Measurements from ENCODE around the gene SOX18. TPM values are rescaled to one million over a fixed set of nuclear protein-coding genes. Genes with fewer than 3 reads are reported as not detected.
A peak's percentile ranks its signal among the peaks of the same experiment; 100 is the strongest.

The SOX18 gene
- total and polyA plus RNA-seq, 2 of the 13 experiments (the other 11 are each of a cell fraction or from before 2014, with no cell fraction given), result 1.6 to 1.9 TPM

DNA sequence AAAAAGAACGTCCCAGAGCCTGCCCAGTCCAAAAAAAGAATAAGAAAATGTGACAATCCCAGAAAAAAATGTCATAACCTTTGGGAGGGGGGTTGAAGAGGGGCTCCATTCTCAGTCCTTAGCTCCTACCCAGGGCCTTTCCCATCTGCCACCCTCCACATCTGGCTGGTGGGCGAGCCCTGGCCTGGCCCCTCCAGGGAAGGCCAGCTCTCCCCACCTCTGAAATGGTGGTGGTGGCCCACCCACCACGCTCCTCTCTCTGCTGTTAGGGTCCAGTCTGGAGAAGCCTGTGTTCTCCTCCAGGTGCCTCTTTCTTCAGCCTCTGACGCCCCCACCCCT lies 29.5 kb upstream of the SOX18 start (continued):
- TF ChIP-seq ZNF572 (CRISPR knock-in tag; IDR thresholded peaks at IDR 0.05) (no peak), ZNF788 (CRISPR knock-in tag; IDR thresholded peaks at IDR 0.05; ENCODE audit: borderline replicate concordance) (peak; percentile 14; the same call in 1 of the 2 replicates), ZFP36L2 (CRISPR knock-in tag; IDR thresholded peaks at IDR 0.05) (no peak), ZNF20 (CRISPR knock-in tag; IDR thresholded peaks at IDR 0.05) (0 out of 2 replicates have a peak, but pooled peaks have one; percentile 43)
- TF ChIP-seq, protein P1, sequence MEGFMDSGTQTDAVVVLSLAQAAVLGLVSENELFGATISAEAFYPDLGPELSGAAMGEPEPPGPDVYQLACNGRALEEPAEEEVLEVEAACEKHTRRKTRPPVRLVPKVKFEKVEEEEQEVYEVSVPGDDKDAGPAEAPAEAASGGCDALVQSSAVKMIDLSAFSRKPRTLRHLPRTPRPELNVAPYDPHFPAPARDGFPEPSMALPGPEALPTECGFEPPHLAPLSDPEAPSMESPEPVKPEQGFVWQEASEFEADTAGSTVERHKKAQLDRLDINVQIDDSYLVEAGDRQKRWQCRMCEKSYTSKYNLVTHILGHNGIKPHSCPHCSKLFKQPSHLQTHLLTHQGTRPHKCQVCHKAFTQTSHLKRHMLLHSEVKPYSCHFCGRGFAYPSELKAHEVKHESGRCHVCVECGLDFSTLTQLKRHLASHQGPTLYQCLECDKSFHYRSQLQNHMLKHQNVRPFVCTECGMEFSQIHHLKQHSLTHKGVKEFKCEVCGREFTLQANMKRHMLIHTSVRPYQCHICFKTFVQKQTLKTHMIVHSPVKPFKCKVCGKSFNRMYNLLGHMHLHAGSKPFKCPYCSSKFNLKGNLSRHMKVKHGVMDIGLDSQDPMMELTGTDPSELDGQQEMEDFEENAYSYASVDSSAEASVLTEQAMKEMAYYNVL (CRISPR knock-in tag; IDR thresholded peaks at IDR 0.05; ENCODE audit: borderline replicate concordance), result peak; percentile 37; the same call in 1 of the 2 replicates
- TF ChIP-seq, protein P2, sequence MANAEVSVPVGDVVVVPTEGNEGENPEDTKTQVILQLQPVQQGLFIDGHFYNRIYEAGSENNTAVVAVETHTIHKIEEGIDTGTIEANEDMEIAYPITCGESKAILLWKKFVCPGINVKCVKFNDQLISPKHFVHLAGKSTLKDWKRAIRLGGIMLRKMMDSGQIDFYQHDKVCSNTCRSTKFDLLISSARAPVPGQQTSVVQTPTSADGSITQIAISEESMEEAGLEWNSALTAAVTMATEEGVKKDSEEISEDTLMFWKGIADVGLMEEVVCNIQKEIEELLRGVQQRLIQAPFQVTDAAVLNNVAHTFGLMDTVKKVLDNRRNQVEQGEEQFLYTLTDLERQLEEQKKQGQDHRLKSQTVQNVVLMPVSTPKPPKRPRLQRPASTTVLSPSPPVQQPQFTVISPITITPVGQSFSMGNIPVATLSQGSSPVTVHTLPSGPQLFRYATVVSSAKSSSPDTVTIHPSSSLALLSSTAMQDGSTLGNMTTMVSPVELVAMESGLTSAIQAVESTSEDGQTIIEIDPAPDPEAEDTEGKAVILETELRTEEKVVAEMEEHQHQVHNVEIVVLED (CRISPR knock-in tag; IDR thresholded peaks at IDR 0.05; ENCODE audit: borderline replicate concordance), result peak; percentile 45; the same call in 1 of the 2 replicates
- TF ChIP-seq, protein P3, sequence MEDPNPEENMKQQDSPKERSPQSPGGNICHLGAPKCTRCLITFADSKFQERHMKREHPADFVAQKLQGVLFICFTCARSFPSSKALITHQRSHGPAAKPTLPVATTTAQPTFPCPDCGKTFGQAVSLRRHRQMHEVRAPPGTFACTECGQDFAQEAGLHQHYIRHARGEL (CRISPR knock-in tag; IDR thresholded peaks at IDR 0.05), result 0 out of 2 replicates have a peak, but pooled peaks have one; percentile 29

DNA sequence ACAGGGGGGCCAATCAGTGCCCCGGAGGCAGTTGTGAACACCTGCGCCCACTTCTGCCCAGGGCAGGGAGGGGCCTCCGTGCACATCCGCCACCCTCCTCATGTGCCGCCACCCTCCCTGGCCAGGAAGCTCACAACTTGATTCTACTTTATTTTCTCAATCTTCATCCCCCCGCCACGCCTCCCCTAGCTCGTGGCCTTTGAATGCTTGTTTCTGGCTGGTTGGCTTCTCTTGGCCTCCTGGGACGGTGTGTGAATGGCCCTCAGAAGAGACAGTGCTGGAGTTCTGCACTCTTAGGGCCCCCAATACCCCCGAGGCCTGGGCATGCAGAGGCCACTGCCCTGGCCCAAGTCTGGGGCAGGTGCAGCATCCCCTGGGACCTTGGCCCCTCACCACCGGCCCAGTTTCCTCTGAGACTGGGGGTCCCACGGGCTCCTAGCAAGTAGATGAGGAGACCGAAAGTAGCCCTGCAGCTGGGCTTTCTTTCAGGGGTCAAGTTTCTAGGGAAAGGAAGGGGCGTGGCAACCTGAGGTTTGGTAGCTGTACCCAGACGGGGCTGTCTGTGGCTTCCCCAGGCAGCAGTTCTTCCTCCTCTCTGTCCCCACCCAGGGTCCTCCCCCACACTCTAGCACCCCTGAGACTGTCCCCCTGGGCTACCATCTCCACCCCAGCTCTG lies 28.6 kb upstream of the SOX18 start:
- Histone ChIP-seq H3K27ac (ENCODE audit: extremely low read length, insufficient read depth, low read length) (no peak overlapping the region), H3K4me2 (ENCODE audit: low read depth, low read length) (peak overlapping the region; percentile 99), H3K27me3 (ENCODE audit: control insufficient read depth in 1 of 2, insufficient read depth in 2 of 2, low read length in 2 of 2) (peaks cover 0 to 3% of the 10 kb centered on the region in 2 experiments; a peak in 2 of 5 replicates), H3K9me3 (ENCODE audit: low read length) (no peaks in the 10 kb centered on the region), H3K4me3 (replicated peaks in 1 of 3; ENCODE audit: insufficient read depth in 1 of 3, low read depth in 2 of 3, low read length in 3 of 3) (peak overlapping the region in 1 of 3 experiments; percentile 89; a peak in 1 of 6 replicates), H3K4me1 (ENCODE audit: insufficient read depth, low read length) (peaks cover 46% of the 10 kb centered on the region), H3K79me2 (ENCODE audit: insufficient read depth, low read length) (no peaks in the 10 kb centered on the region), H4K20me1 (ENCODE audit: insufficient read depth, low read length) (peaks cover 9% of the 10 kb centered on the region; the same call in 1 of the 2 replicates), H3K9ac (ENCODE audit: insufficient read depth, low read depth, low read length) (no peak overlapping the region), H3K36me3 (replicated peaks in 1 of 2; ENCODE audit: control insufficient read depth in 1 of 2, insufficient read depth in 2 of 2, low read length in 2 of 2) (no peaks in the 10 kb centered on the region), H2AFZ (ENCODE audit: low read length) (no peak overlapping the region)
- DNase-seq (ENCODE audit: low spot score) (no peak), ATAC-seq (no peak), FAIRE-seq (no peak)
- WGBS (ENCODE audit: low lambda C conversion rate), result 78% methylated on average over 14 of the region's 15 CpGs
- BruUV-seq (replicated peaks), result no TSS peak
- in situ Hi-C loops (cut with HindIII; ENCODE audit: extremely low pct_ligation_motif_present, low pct_unique_long_range_greater_than_20kb), result no loop called here
- intact Hi-C loops (cut with micrococcal nuclease; ENCODE audit: unreplicated experiment), result no loop called here
- POLR2A ChIA-PET, result interaction anchor here (3.4 to 4.9 kb wide), 2 partner anchors 13 to 178 kb away, joined by 11 to 25 read pairs; partner anchors contain the start of gene PCMTD2
- CTCF ChIA-PET (ENCODE audit: low intra/inter-chr PET ratio, low total read pairs), result no interaction called here
- TF ChIP-seq, protein P4, sequence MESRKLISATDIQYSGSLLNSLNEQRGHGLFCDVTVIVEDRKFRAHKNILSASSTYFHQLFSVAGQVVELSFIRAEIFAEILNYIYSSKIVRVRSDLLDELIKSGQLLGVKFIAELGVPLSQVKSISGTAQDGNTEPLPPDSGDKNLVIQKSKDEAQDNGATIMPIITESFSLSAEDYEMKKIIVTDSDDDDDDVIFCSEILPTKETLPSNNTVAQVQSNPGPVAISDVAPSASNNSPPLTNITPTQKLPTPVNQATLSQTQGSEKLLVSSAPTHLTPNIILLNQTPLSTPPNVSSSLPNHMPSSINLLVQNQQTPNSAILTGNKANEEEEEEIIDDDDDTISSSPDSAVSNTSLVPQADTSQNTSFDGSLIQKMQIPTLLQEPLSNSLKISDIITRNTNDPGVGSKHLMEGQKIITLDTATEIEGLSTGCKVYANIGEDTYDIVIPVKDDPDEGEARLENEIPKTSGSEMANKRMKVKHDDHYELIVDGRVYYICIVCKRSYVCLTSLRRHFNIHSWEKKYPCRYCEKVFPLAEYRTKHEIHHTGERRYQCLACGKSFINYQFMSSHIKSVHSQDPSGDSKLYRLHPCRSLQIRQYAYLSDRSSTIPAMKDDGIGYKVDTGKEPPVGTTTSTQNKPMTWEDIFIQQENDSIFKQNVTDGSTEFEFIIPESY (CRISPR knock-in tag; IDR thresholded peaks at IDR 0.05), result peak; percentile 39; the same call in 1 of the 2 replicates
- TF ChIP-seq HNRNPL (IDR thresholded peaks at IDR 0.05; ENCODE audit: low read depth, low read length) (0 out of 2 replicates have a peak, but pooled peaks have one; percentile 19), KLF15 (CRISPR knock-in tag; IDR thresholded peaks at IDR 0.05; ENCODE audit: borderline replicate concordance) (no peak), SIX4 (CRISPR knock-in tag; IDR thresholded peaks at IDR 0.05) (no peak), PLRG1 (conservative IDR thresholded peaks at IDR 0.05) (no peak)
- TF ChIP-seq, protein P5, sequence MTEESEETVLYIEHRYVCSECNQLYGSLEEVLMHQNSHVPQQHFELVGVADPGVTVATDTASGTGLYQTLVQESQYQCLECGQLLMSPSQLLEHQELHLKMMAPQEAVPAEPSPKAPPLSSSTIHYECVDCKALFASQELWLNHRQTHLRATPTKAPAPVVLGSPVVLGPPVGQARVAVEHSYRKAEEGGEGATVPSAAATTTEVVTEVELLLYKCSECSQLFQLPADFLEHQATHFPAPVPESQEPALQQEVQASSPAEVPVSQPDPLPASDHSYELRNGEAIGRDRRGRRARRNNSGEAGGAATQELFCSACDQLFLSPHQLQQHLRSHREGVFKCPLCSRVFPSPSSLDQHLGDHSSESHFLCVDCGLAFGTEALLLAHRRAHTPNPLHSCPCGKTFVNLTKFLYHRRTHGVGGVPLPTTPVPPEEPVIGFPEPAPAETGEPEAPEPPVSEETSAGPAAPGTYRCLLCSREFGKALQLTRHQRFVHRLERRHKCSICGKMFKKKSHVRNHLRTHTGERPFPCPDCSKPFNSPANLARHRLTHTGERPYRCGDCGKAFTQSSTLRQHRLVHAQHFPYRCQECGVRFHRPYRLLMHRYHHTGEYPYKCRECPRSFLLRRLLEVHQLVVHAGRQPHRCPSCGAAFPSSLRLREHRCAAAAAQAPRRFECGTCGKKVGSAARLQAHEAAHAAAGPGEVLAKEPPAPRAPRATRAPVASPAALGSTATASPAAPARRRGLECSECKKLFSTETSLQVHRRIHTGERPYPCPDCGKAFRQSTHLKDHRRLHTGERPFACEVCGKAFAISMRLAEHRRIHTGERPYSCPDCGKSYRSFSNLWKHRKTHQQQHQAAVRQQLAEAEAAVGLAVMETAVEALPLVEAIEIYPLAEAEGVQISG (CRISPR knock-in tag; IDR thresholded peaks at IDR 0.05), result no peak

Data from HepG2 (cell line).